Stimulated activated CD4-positive, alpha-beta T cell treated with anti-CD3 and anti-CD28 coated beads, Interleukin-1b, Interleukin-23, amount 100 ng/mL, for 4 hours (primary cell): ENCODE results near the gene GMCL2.
A peak's percentile ranks its signal among the peaks of the same experiment; 100 is the strongest.
"Not testable (repeated sequence)": the region's sequence is repeated elsewhere in the genome, so short reads cannot be mapped to it uniquely, and the experiment has no call there.

ENCODE experiments used
- DNase-seq, 2 donors: peaks; one replicate each; pipeline ENCODE4 v3.0.0-alpha.2; 2020; ENCODE audit warnings: low read depth in 2 of 2

GMCL2 gene

GRCh38 chr5:178206166-178207101 lies 19.3 kb upstream of the GMCL2 start:
- DNase-seq = no peak

GRCh38 chr5:178205749-178206047 lies 18.5 kb upstream of the GMCL2 start:
- DNase-seq = no peak

GRCh38 chr5:178204935-178205748 lies 18.0 kb upstream of the GMCL2 start:
- DNase-seq = peak; percentile 51 to 73

GRCh38 chr5:178204182-178204934 lies 17.2 kb upstream of the GMCL2 start, which contains the start of gene HNRNPAB:
HNRNPAB (plus strand) TSS chr5:178204533; CDS start chr5:178204838, 305 bp downstream.
- peak; percentile 90 to 98 for DNase-seq

- no peak for DNase-seq
Observed at GRCh38 chr5:178203670-178204181, 16.6 kb upstream of the GMCL2 start.

- DNase-seq = no peak
Observed at GRCh38 chr5:178202541-178202940, 15.4 kb upstream of the GMCL2 start.

- no peak for DNase-seq
Observed at GRCh38 chr5:178201927-178202235, 14.7 kb upstream of the GMCL2 start.

- no peak for DNase-seq
Observed at GRCh38 chr5:178201221-178201926, 14.2 kb upstream of the GMCL2 start.

GRCh38 chr5:178199581-178200434 lies 12.6 kb upstream of the GMCL2 start:
- no peak for DNase-seq

GRCh38 chr5:178198706-178199105 lies 11.5 kb upstream of the GMCL2 start:
- no peak for DNase-seq

- DNase-seq = not testable (repeated sequence)
Observed at GRCh38 chr5:178198151-178198550, 11.0 kb upstream of the GMCL2 start.

- no peak for DNase-seq
Observed at GRCh38 chr5:178196986-178197385, 9.8 kb upstream of the GMCL2 start.

GRCh38 chr5:178196281-178196812 lies 9.2 kb upstream of the GMCL2 start:
- no peak for DNase-seq

GRCh38 chr5:178194026-178194425 lies 6.9 kb upstream of the GMCL2 start:
- DNase-seq = no peak

- no peak for DNase-seq
Observed at GRCh38 chr5:178193251-178193809, 6.2 kb upstream of the GMCL2 start.

GRCh38 chr5:178192787-178193186 lies 5.6 kb upstream of the GMCL2 start:
- no peak for DNase-seq

GRCh38 chr5:178192244-178192643 lies 5.1 kb upstream of the GMCL2 start:
- no peak for DNase-seq

GRCh38 chr5:178191661-178192060 lies 4.5 kb upstream of the GMCL2 start:
- no peak for DNase-seq

- DNase-seq = no peak
Observed at GRCh38 chr5:178189433-178189832, 2.3 kb upstream of the GMCL2 start.

- DNase-seq = no peak
Observed at GRCh38 chr5:178186427-178186826, 744 bp downstream of the GMCL2 start.
